Sigmoid colon (tissue), 7 donors: ENCODE data around the gene JPH4. TPM values are rescaled to one million over a fixed set of nuclear protein-coding genes. Genes with fewer than 3 reads are reported as not detected.
A peak's percentile ranks its signal among the peaks of the same experiment; 100 is the strongest.

Experiments
- DNase-seq: peaks from one replicate; pipeline ENCODE4 v3.0.0-alpha.2; 2019
- H3K27ac ChIP-seq, 4 donors: fragments of 200-600 bp; sonication (generic); one replicate each; pipeline ENCODE4 v1.5.1; 2016 to 2019; ENCODE audit warnings: mild to moderate bottlenecking in 1 of 4
- H3K27me3 ChIP-seq, 3 donors: fragments of 200-600 bp; sonication (generic); one replicate each; pipeline ENCODE4 v1.5.1; 2019; ENCODE audit warnings: mild to moderate bottlenecking in 1 of 3
- H3K36me3 ChIP-seq, 4 donors: fragments of 200-600 bp; sonication (generic); one replicate each; pipeline ENCODE4 v1.5.1; 2016 to 2019
- H3K4me1 ChIP-seq, 4 donors: fragments of 200-600 bp; sonication (generic); one replicate each; pipeline ENCODE4 v1.5.1; 2017 to 2019
- H3K4me3 ChIP-seq, 4 donors: fragments of 200-600 bp; sonication (generic); one replicate each; pipeline ENCODE4 v1.5.1; 2017 to 2019; ENCODE audit warnings: mild to moderate bottlenecking in 2 of 4, moderate library complexity in 1 of 4
- H3K9me3 ChIP-seq, 4 donors: fragments of 200-600 bp in 3 of 4; sonication (generic) in 3 of 4; one replicate each; pipeline versions ENCODE4 v1.5.1 to v1.6.1; 2013 to 2019
- CTCF ChIP-seq, 4 experiments: fragments of 450-650 bp in 3 of 4; fragments of 200-600 bp in 1 of 4; IDR thresholded peaks; one replicate each; pipeline ENCODE4 v1.5.1; 2016 to 2019; ENCODE audit warnings: antibody characterized with exemption in 4 of 4, mild to moderate bottlenecking in 3 of 4, moderate library complexity in 2 of 4
- EP300 ChIP-seq, 4 donors: sonication (generic); formaldehyde crosslinking; IDR thresholded peaks; one replicate each; pipeline ENCODE4 v1.6.1; 2017; ENCODE audit warnings: antibody characterized with exemption in 4 of 4
- POLR2A ChIP-seq, 2 donors: fragments of 450-650 bp; IDR thresholded peaks; one replicate each; pipeline ENCODE4 v1.6.1; 2016; ENCODE audit warnings: antibody characterized with exemption in 2 of 2, mild to moderate bottlenecking in 2 of 2, moderate library complexity in 2 of 2
- POLR2AphosphoS5 ChIP-seq, 4 donors: sonication (generic); formaldehyde crosslinking; IDR thresholded peaks; one replicate each; pipeline ENCODE4 v1.6.1; 2017; ENCODE audit warnings: antibody characterized with exemption in 4 of 4
- WGBS, 2 donors: extraction: QIAGEN DNeasy Blood & Tissue Kit; methylation state at CpG; one replicate each; pipeline ENCODE4 v1.1.7; 2013; 5-methylcytosine and 5-hydroxymethylcytosine counted together
- intact Hi-C: fragments of 100-400 bp; cut with DNase I; formaldehyde crosslinking; loops from one replicate; pipeline ENCODE4 v1.15.1; 2023
- polyA plus RNA-seq, 3 donors: library from polyadenylated mRNA; stranded (reverse); fragments of 200-250 nt; gene quantifications; one replicate each; pipeline ENCODE4 v1.2.3, GENCODE V29; 2013
- total RNA-seq, 4 donors: library from RNA; depleted of rRNA; stranded (reverse); fragments of >200 nt; gene quantifications; one replicate each; pipeline ENCODE4 v1.1.0, GENCODE V29; 2016
- donor health status: healthy with polysubstance abuse.
- donor health status: Bipolar disorder and iron deficiency.
- donor health status: healthy.

Gene JPH4
- total and polyA plus RNA-seq, 7 donors, result 0.60 to 3.0 (median 1.6) TPM; not detected in 1

DNA sequence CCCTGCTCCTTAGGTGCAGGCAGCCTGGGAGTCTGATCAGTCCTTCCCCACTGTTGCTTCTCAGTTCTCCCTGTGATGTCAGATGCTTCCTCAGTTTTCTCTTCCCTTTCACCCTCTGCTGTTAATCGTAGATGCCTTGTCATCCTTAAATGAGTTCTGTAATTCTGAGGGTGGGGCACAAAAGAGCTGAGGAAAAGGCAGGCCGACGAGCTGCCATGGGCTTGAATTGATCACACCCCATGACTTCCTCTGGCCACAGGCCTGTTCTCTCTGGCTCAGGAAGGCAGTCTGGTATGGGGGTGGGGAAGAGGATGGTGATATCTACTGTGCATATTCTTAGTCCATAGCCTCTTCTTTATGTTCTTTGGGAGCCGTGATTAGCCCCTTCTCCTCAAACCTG, 5.8 kb downstream of the JPH4 start:
- intact Hi-C loops, result no loop called here
- Histone ChIP-seq H3K4me3 (no peak overlapping the region), H3K27me3 (peaks cover 26 to 71% (median 45%) of the 10 kb centered on the region in 3 donors), H3K27ac (no peak overlapping the region), H3K4me1 (peaks cover 0 to 27% (median 21%) of the 10 kb centered on the region in 4 donors), H3K9me3 (no peaks in the 10 kb centered on the region), H3K36me3 (no peaks in the 10 kb centered on the region)
- peak; percentile 70 for DNase-seq
- WGBS, 2 donors, result 52 to 68% methylated on average over 4 of the region's 4 CpGs
- TF ChIP-seq POLR2A (IDR thresholded peaks at IDR 0.05) (no peak), POLR2AphosphoS5 (IDR thresholded peaks at IDR 0.05) (no peak), CTCF (IDR thresholded peaks at IDR 0.05) (no peak), EP300 (IDR thresholded peaks at IDR 0.05) (no peak)

GRCh38 chr14:23572524-23572828, 6.1 kb downstream of the JPH4 start:
- intact Hi-C loops, result no loop called here
- no peak for DNase-seq
- H3K4me3 ChIP-seq, result no peak overlapping the region

GRCh38 chr14:23571701-23572523, 6.7 kb downstream of the JPH4 start:
- intact Hi-C loops, result no loop called here
- Histone ChIP-seq H3K36me3 (no peaks in the 10 kb centered on the region), H3K27me3 (peaks cover 17 to 61% (median 36%) of the 10 kb centered on the region in 3 donors), H3K9me3 (no peaks in the 10 kb centered on the region), H3K4me3 (no peak overlapping the region), H3K4me1 (peaks cover 0 to 25% (median 17%) of the 10 kb centered on the region in 4 donors), H3K27ac (no peak overlapping the region)
- DNase-seq, result peak; percentile 61
- 59 to 62% methylated on average over 14 of the region's 14 CpGs for WGBS, 2 donors
- TF ChIP-seq POLR2A (IDR thresholded peaks at IDR 0.05) (no peak), EP300 (IDR thresholded peaks at IDR 0.05) (no peak), CTCF (IDR thresholded peaks at IDR 0.05) (no peak), POLR2AphosphoS5 (IDR thresholded peaks at IDR 0.05) (no peak)

More at GRCh38 chr14:23572524-23572828, 6.1 kb downstream of the JPH4 start:
- 53 to 77% methylated on average over 4 of the region's 4 CpGs for WGBS, 2 donors
- peaks cover 0 to 27% (median 20%) of the 10 kb centered on the region in 4 donors for H3K4me1 ChIP-seq
- TF ChIP-seq POLR2AphosphoS5 (IDR thresholded peaks at IDR 0.05) (no peak), CTCF (IDR thresholded peaks at IDR 0.05) (no peak), POLR2A (IDR thresholded peaks at IDR 0.05) (no peak), EP300 (IDR thresholded peaks at IDR 0.05) (no peak)
- H3K9me3 ChIP-seq, result no peaks in the 10 kb centered on the region
- no peaks in the 10 kb centered on the region for H3K36me3 ChIP-seq
- H3K27me3 ChIP-seq, result peaks cover 23 to 67% (median 42%) of the 10 kb centered on the region in 3 donors
- no peak overlapping the region for H3K27ac ChIP-seq

- Histone ChIP-seq H3K36me3 (no peaks in the 10 kb centered on the region), H3K4me3 (no peak overlapping the region), H3K27me3 (peaks cover 8 to 52% (median 26%) of the 10 kb centered on the region in 3 donors), H3K27ac (no peak overlapping the region), H3K9me3 (no peaks in the 10 kb centered on the region), H3K4me1 (peaks cover 0 to 24% (median 12%) of the 10 kb centered on the region in 4 donors)
- TF ChIP-seq POLR2AphosphoS5 (IDR thresholded peaks at IDR 0.05), result no peak
- no peak for TF ChIP-seq POLR2A (IDR thresholded peaks at IDR 0.05)
- no peak for TF ChIP-seq EP300 (IDR thresholded peaks at IDR 0.05)
- TF ChIP-seq CTCF (IDR thresholded peaks at IDR 0.05), result no peak
- DNase-seq, result peak; percentile 53
- WGBS, 2 donors, result 86 to 89% methylated on average over 23 of the region's 23 CpGs
- intact Hi-C loops, result no loop called here
Observed at GRCh38 chr14:23570806-23571483, 7.6 kb downstream of the JPH4 start.
